Measurements from ENCODE around the gene CCDC70.

CCDC70 gene

DNA sequence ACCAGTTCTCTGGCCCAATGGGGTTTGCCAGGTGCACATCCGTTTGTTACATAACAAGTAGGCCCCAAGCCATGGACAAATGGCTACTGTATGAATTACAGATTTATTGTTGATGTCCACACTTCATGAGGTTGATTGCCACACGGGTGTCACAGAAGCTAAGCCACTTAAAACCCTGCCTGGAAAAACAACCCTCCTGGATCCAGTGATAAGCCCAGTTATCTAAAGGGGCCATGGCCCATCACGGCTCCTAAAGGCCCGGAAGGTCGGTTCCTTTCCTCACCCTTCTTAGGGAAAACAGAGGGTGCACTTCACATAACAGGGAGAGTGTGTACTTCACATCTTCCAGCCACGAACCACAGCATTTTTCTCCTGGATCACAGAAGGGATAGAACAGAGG lies 20.9 kb upstream of the CCDC70 start:
- Histone ChIP-seq H3K4me3 (ENCODE audit: low read depth, low read length) (no peak overlapping the region), H3K27ac (ENCODE audit: extremely low read depth, low read depth, low read length) (no peak overlapping the region), H3K36me3 (ENCODE audit: control insufficient read depth in 2 of 2, insufficient read depth in 1 of 2, low read length in 2 of 2) (no peaks in the 10 kb centered on the region), H3K4me1 (ENCODE audit: control insufficient read depth, insufficient read depth, low read length) (no peaks in the 10 kb centered on the region), H3K9me3 (ENCODE audit: control insufficient read depth, insufficient read depth, low read depth, low read length) (no peaks in the 10 kb centered on the region)
- POLR2A ChIA-PET = no interaction called here
- TF ChIP-seq, protein P1, sequence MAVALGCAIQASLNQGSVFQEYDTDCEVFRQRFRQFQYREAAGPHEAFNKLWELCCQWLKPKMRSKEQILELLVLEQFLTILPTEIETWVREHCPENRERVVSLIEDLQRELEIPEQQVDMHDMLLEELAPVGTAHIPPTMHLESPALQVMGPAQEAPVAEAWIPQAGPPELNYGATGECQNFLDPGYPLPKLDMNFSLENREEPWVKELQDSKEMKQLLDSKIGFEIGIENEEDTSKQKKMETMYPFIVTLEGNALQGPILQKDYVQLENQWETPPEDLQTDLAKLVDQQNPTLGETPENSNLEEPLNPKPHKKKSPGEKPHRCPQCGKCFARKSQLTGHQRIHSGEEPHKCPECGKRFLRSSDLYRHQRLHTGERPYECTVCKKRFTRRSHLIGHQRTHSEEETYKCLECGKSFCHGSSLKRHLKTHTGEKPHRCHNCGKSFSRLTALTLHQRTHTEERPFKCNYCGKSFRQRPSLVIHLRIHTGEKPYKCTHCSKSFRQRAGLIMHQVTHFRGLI (tag by site-specific recombination; IDR thresholded peaks at IDR 0.05) = no peak
- TF ChIP-seq HOXA7 (CRISPR knock-in tag; IDR thresholded peaks at IDR 0.05; ENCODE audit: borderline replicate concordance) = no peak
- no peak for TF ChIP-seq ZNF785 (tag by site-specific recombination; IDR thresholded peaks at IDR 0.05)
- no peak for TF ChIP-seq ZBTB17 (tag by site-specific recombination; IDR thresholded peaks at IDR 0.05)
- TF ChIP-seq ZNF664 (tag by site-specific recombination; IDR thresholded peaks at IDR 0.05) = no peak
- no peak for TF ChIP-seq ZNF274 (IDR thresholded peaks at IDR 0.05; ENCODE audit: low read length)
- no peak for TF ChIP-seq ZNF274 (tag by site-specific recombination; IDR thresholded peaks at IDR 0.05; ENCODE audit: borderline replicate concordance)
- TF ChIP-seq, protein P2, sequence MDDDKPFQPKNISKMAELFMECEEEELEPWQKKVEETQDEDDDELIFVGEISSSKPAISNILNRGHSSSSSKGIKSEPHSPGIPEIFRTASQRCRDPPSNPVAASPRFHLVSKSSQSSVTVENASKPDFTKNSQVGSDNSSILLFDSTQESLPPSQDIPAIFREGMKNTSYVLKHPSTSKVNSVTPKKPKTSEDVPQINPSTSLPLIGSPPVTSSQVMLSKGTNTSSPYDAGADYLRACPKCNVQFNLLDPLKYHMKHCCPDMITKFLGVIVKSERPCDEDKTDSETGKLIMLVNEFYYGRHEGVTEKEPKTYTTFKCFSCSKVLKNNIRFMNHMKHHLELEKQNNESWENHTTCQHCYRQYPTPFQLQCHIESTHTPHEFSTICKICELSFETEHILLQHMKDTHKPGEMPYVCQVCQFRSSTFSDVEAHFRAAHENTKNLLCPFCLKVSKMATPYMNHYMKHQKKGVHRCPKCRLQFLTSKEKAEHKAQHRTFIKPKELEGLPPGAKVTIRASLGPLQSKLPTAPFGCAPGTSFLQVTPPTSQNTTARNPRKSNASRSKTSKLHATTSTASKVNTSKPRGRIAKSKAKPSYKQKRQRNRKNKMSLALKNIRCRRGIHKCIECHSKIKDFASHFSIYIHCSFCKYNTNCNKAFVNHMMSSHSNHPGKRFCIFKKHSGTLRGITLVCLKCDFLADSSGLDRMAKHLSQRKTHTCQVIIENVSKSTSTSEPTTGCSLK (tag by site-specific recombination; IDR thresholded peaks at IDR 0.05) = no peak
- TF ChIP-seq SALL2 (tag by site-specific recombination; IDR thresholded peaks at IDR 0.05; ENCODE audit: borderline replicate concordance) = no peak
- TF ChIP-seq, protein P3, sequence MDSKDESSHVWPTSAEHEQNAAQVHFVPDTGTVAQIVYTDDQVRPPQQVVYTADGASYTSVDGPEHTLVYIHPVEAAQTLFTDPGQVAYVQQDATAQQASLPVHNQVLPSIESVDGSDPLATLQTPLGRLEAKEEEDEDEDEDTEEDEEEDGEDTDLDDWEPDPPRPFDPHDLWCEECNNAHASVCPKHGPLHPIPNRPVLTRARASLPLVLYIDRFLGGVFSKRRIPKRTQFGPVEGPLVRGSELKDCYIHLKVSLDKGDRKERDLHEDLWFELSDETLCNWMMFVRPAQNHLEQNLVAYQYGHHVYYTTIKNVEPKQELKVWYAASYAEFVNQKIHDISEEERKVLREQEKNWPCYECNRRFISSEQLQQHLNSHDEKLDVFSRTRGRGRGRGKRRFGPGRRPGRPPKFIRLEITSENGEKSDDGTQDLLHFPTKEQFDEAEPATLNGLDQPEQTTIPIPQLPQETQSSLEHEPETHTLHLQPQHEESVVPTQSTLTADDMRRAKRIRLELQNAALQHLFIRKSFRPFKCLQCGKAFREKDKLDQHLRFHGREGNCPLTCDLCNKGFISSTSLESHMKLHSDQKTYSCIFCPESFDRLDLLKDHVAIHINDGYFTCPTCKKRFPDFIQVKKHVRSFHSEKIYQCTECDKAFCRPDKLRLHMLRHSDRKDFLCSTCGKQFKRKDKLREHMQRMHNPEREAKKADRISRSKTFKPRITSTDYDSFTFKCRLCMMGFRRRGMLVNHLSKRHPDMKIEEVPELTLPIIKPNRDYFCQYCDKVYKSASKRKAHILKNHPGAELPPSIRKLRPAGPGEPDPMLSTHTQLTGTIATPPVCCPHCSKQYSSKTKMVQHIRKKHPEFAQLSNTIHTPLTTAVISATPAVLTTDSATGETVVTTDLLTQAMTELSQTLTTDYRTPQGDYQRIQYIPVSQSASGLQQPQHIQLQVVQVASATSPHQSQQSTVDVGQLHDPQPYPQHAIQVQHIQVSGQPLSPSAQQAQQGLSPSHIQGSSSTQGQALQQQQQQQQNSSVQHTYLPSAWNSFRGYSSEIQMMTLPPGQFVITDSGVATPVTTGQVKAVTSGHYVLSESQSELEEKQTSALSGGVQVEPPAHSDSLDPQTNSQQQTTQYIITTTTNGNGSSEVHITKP (tag by site-specific recombination; IDR thresholded peaks at IDR 0.05) = no peak
- TF ChIP-seq ZNF146 (tag by site-specific recombination; IDR thresholded peaks at IDR 0.05) = no peak
- TF ChIP-seq KLF7 (tag by site-specific recombination; IDR thresholded peaks at IDR 0.05; ENCODE audit: borderline replicate concordance) = no peak
- no peak for TF ChIP-seq ZSCAN30 (tag by site-specific recombination; IDR thresholded peaks at IDR 0.05)
- TF ChIP-seq ZBTB1 (tag by site-specific recombination; IDR thresholded peaks at IDR 0.05) = no peak
- no peak for TF ChIP-seq ZNF626 (tag by site-specific recombination; IDR thresholded peaks at IDR 0.05)
- CTCF ChIA-PET = interaction anchor here (0.6 to 1.1 kb wide), 3 partner anchors 9 to 25 kb away, joined by 3 read pairs; no protein-coding TSS in a partner anchor

DNA sequence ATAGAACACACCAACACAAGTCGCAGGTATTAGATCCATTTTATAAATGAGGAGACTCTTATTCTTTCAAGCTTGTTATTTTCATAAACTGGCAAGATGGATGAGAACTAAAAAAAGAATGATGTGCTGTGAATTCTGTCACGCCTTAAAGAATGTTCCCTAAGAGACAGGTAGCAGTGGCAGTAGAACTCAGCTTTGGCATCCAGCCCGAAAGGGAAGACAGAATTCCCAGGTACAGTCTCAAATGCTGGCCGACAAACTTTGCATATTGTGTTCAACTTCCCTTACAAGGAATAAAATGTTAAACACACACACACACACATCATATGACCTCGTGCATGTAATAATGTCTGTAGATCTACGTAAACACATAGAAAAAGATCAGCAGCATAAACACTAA lies 20.0 kb upstream of the CCDC70 start:
- ChIA-PET POLR2A (no interaction called here), CTCF (interaction anchor here (1.1 kb wide), 1 partner anchor 26 kb away, joined by 3 read pairs; no protein-coding TSS in a partner anchor)
- Histone ChIP-seq H3K4me3 (ENCODE audit: low read depth, low read length) (no peak overlapping the region), H3K36me3 (ENCODE audit: control insufficient read depth in 2 of 2, insufficient read depth in 1 of 2, low read length in 2 of 2) (no peaks in the 10 kb centered on the region), H3K4me1 (ENCODE audit: control insufficient read depth, insufficient read depth, low read length) (no peaks in the 10 kb centered on the region), H3K27ac (ENCODE audit: extremely low read depth, low read depth, low read length) (no peak overlapping the region), H3K9me3 (ENCODE audit: control insufficient read depth, insufficient read depth, low read depth, low read length) (no peaks in the 10 kb centered on the region)
- TF ChIP-seq HOXD13 (CRISPR knock-in tag; IDR thresholded peaks at IDR 0.05; ENCODE audit: borderline replicate concordance) = no peak
- no peak for TF ChIP-seq ZSCAN23 (tag by site-specific recombination; IDR thresholded peaks at IDR 0.05)
- TF ChIP-seq, protein P4, sequence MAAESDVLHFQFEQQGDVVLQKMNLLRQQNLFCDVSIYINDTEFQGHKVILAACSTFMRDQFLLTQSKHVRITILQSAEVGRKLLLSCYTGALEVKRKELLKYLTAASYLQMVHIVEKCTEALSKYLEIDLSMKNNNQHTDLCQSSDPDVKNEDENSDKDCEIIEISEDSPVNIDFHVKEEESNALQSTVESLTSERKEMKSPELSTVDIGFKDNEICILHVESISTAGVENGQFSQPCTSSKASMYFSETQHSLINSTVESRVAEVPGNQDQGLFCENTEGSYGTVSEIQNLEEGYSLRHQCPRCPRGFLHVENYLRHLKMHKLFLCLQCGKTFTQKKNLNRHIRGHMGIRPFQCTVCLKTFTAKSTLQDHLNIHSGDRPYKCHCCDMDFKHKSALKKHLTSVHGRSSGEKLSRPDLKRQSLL (tag by site-specific recombination; IDR thresholded peaks at IDR 0.05) = no peak
- no peak for TF ChIP-seq ZNF426 (tag by site-specific recombination; IDR thresholded peaks at IDR 0.05)
- TF ChIP-seq ZNF174 (tag by site-specific recombination; IDR thresholded peaks at IDR 0.05) = no peak
- TF ChIP-seq, protein P5, sequence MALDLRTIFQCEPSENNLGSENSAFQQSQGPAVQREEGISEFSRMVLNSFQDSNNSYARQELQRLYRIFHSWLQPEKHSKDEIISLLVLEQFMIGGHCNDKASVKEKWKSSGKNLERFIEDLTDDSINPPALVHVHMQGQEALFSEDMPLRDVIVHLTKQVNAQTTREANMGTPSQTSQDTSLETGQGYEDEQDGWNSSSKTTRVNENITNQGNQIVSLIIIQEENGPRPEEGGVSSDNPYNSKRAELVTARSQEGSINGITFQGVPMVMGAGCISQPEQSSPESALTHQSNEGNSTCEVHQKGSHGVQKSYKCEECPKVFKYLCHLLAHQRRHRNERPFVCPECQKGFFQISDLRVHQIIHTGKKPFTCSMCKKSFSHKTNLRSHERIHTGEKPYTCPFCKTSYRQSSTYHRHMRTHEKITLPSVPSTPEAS (tag by site-specific recombination; IDR thresholded peaks at IDR 0.05) = no peak
- TF ChIP-seq, protein P6, sequence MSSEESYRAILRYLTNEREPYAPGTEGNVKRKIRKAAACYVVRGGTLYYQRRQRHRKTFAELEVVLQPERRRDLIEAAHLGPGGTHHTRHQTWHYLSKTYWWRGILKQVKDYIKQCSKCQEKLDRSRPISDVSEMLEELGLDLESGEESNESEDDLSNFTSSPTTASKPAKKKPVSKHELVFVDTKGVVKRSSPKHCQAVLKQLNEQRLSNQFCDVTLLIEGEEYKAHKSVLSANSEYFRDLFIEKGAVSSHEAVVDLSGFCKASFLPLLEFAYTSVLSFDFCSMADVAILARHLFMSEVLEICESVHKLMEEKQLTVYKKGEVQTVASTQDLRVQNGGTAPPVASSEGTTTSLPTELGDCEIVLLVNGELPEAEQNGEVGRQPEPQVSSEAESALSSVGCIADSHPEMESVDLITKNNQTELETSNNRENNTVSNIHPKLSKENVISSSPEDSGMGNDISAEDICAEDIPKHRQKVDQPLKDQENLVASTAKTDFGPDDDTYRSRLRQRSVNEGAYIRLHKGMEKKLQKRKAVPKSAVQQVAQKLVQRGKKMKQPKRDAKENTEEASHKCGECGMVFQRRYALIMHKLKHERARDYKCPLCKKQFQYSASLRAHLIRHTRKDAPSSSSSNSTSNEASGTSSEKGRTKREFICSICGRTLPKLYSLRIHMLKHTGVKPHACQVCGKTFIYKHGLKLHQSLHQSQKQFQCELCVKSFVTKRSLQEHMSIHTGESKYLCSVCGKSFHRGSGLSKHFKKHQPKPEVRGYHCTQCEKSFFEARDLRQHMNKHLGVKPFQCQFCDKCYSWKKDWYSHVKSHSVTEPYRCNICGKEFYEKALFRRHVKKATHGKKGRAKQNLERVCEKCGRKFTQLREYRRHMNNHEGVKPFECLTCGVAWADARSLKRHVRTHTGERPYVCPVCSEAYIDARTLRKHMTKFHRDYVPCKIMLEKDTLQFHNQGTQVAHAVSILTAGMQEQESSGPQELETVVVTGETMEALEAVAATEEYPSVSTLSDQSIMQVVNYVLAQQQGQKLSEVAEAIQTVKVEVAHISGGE (tag by site-specific recombination; conservative IDR thresholded peaks at IDR 0.05; ENCODE audit: low read depth) = no peak
- TF ChIP-seq ZNF514 (tag by site-specific recombination; IDR thresholded peaks at IDR 0.05) = no peak

All from HEK293 (cell line).